Fibroblast of lung (primary cell): Measurements from ENCODE around the gene PRR35. TPM values are rescaled to one million over a fixed set of nuclear protein-coding genes. Genes with fewer than 3 reads are reported as not detected.

ENCODE experiments used
- DNase-seq, 2 donors: peaks; one replicate each; pipeline versions ENCODE4 v3.0.0 to v3.0.0-alpha.2; 2010; ENCODE audit warnings: low read depth in 2 of 2
- H2AFZ ChIP-seq: 2 replicates; pipeline ENCODE4 v1.5.1; 2012; ENCODE audit warnings: low read length, control low read depth, inconsistent platforms
- H3K27ac ChIP-seq: 2 replicates; pipeline ENCODE4 v1.5.1; 2011; ENCODE audit warnings: low read length, control low read depth; ENCODE audit not compliant: insufficient read depth
- H3K27me3 ChIP-seq: 2 replicates; pipeline ENCODE4 v1.5.1; 2011; ENCODE audit warnings: mild to moderate bottlenecking, low read length; ENCODE audit not compliant: control insufficient read depth, insufficient read depth
- H3K36me3 ChIP-seq: 2 replicates; pipeline ENCODE4 v1.5.1; 2011; ENCODE audit warnings: low read length; ENCODE audit not compliant: control insufficient read depth, insufficient read depth
- H3K4me1 ChIP-seq: 2 replicates; pipeline ENCODE4 v1.5.1; 2011; ENCODE audit warnings: low read length; ENCODE audit not compliant: control insufficient read depth, insufficient read depth; ENCODE audit errors: extremely low read depth
- H3K4me2 ChIP-seq: 2 replicates; pipeline ENCODE4 v1.5.1; 2011; ENCODE audit warnings: low read length, control low read depth; ENCODE audit not compliant: insufficient read depth; ENCODE audit errors: extremely low read depth
- H3K4me3 ChIP-seq, 4 experiments: fragments of 200-600 bp in 1 of 4; sonication (generic) in 1 of 4; replicated peaks in 1 of 4; 2 replicates each; pipeline ENCODE4 v1.5.1; 2011 to 2016; ENCODE audit warnings: low read length in 4 of 4, low read depth in 3 of 4, mild to moderate bottlenecking in 3 of 4, control low read depth in 2 of 4, inconsistent platforms in 1 of 4, mixed read lengths in 1 of 4; ENCODE audit not compliant: insufficient read depth in 1 of 4; ENCODE audit errors: control extremely low read depth in 1 of 4
- H3K79me2 ChIP-seq: 2 replicates; pipeline ENCODE4 v1.5.1; 2012; ENCODE audit warnings: mild to moderate bottlenecking, low read length, inconsistent platforms; ENCODE audit not compliant: control insufficient read depth, insufficient read depth
- H3K9ac ChIP-seq: 2 replicates; pipeline ENCODE4 v1.5.1; 2011; ENCODE audit warnings: mild to moderate bottlenecking, low read length, control low read depth; ENCODE audit not compliant: insufficient read depth
- H3K9me3 ChIP-seq: 2 replicates; pipeline ENCODE4 v1.5.1; 2012; ENCODE audit warnings: low read depth, low read length; ENCODE audit not compliant: control insufficient read depth, insufficient read depth
- H4K20me1 ChIP-seq: 2 replicates; pipeline ENCODE4 v1.5.1; 2011; ENCODE audit warnings: low read length; ENCODE audit not compliant: control insufficient read depth, insufficient read depth; ENCODE audit errors: extremely low read depth
- CTCF ChIP-seq, 2 donors: IDR thresholded peaks in 1 of 2; conservative IDR thresholded peaks in 1 of 2; 1 replicate in 1 of 2; 2 replicates in 1 of 2; pipeline ENCODE4 v1.5.1; 2011 to 2012; ENCODE audit warnings: low read length in 2 of 2, control low read depth in 1 of 2, inconsistent platforms in 1 of 2, low read depth in 1 of 2, mild to moderate bottlenecking in 1 of 2
- EZH2 ChIP-seq: IDR thresholded peaks from 2 replicates; pipeline ENCODE4 v1.5.1; 2012; ENCODE audit warnings: low read length, control low read depth, mild to moderate bottlenecking; ENCODE audit errors: missing control alignments
- polyA plus RNA-seq, 2 donors: library from polyadenylated mRNA; depleted of rRNA in 1 of 2; stranded (reverse) in 1 of 2; unstranded in 1 of 2; fragments of >200 nt; gene quantifications; 2 replicates each; pipeline ENCODE4 v1.2.1, GENCODE V29; 2011 to 2012; ENCODE audit warnings: missing spikeins in 1 of 2
- total RNA-seq: library from RNA; depleted of rRNA; stranded (reverse); fragments of >200 nt; gene quantifications from 2 replicates; pipeline ENCODE4 v1.2.1, GENCODE V29; 2014

PRR35 gene
- total and polyA plus RNA-seq, 2 donors (not counting 1 experiment from before 2014, with no cell fraction given), result not detected

GRCh38 chr16:582218-582613 is 22.0 kb downstream of the PRR35 start:
- Histone ChIP-seq H2AFZ (no peak overlapping the region), H3K4me2 (no peak overlapping the region), H3K79me2 (no peaks in the 10 kb centered on the region), H3K27ac (no peak overlapping the region), H4K20me1 (no peaks in the 10 kb centered on the region), H3K4me1 (peaks cover 6% of the 10 kb centered on the region), H3K9me3 (no peaks in the 10 kb centered on the region), H3K9ac (no peak overlapping the region), H3K36me3 (peaks cover 4% of the 10 kb centered on the region), H3K27me3 (no peaks in the 10 kb centered on the region), H3K4me3 (no peak overlapping the region)
- no peak for TF ChIP-seq CTCF (conservative IDR thresholded peaks at IDR 0.05 in 1 of 2, IDR thresholded peaks at IDR 0.05 in 1 of 2; ENCODE audit: low read depth in 1 of 2, low read length in 2 of 2)
- TF ChIP-seq EZH2, result no peak
- DNase-seq, result no peak

GRCh38 chr16:582614-583331 is 22.6 kb downstream of the PRR35 start:
- H4K20me1 ChIP-seq, result no peaks in the 10 kb centered on the region
- H3K79me2 ChIP-seq, result peaks cover under 1% of the 10 kb centered on the region
- H3K4me2 ChIP-seq, result no peak overlapping the region
- no peak overlapping the region for H3K27ac ChIP-seq
- no peak for DNase-seq
- peaks cover 4% of the 10 kb centered on the region for H3K36me3 ChIP-seq
- no peak overlapping the region for H3K9ac ChIP-seq
- no peaks in the 10 kb centered on the region for H3K27me3 ChIP-seq
- no peak for TF ChIP-seq CTCF (conservative IDR thresholded peaks at IDR 0.05 in 1 of 2, IDR thresholded peaks at IDR 0.05 in 1 of 2; ENCODE audit: low read depth in 1 of 2, low read length in 2 of 2)
- no peak for TF ChIP-seq EZH2
- no peaks in the 10 kb centered on the region for H3K9me3 ChIP-seq
- H3K4me3 ChIP-seq, result no peak overlapping the region
- peaks cover 7% of the 10 kb centered on the region for H3K4me1 ChIP-seq
- no peak overlapping the region for H2AFZ ChIP-seq

GRCh38 chr16:583470-583814 is 23.2 kb downstream of the PRR35 start:
- H3K4me1 ChIP-seq, result peaks cover 11% of the 10 kb centered on the region
- no peak overlapping the region for H3K9ac ChIP-seq
- H3K79me2 ChIP-seq, result peaks cover 4% of the 10 kb centered on the region
- no peak for DNase-seq
- peaks cover 4% of the 10 kb centered on the region for H3K36me3 ChIP-seq
- no peak for TF ChIP-seq CTCF (conservative IDR thresholded peaks at IDR 0.05 in 1 of 2, IDR thresholded peaks at IDR 0.05 in 1 of 2; ENCODE audit: low read depth in 1 of 2, low read length in 2 of 2)
- TF ChIP-seq EZH2, result no peak
- H3K27ac ChIP-seq, result no peak overlapping the region
- H3K27me3 ChIP-seq, result no peaks in the 10 kb centered on the region
- H3K4me3 ChIP-seq, result no peak overlapping the region
- H3K9me3 ChIP-seq, result no peaks in the 10 kb centered on the region
- H2AFZ ChIP-seq, result no peak overlapping the region
- H3K4me2 ChIP-seq, result no peak overlapping the region
- no peaks in the 10 kb centered on the region for H4K20me1 ChIP-seq
